Stimulated activated CD4-positive, alpha-beta T cell treated with anti-CD3 and anti-CD28 coated beads, Interleukin-1b, Interleukin-23, amount 100 ng/mL, for 4 hours (primary cell): ENCODE data around the gene LMF2.
"Not testable (repeated sequence)": the region's sequence is repeated elsewhere in the genome, so short reads cannot be mapped to it uniquely, and the experiment has no call there.

ENCODE experiments used
- DNase-seq, 2 donors: peaks; one replicate each; pipeline ENCODE4 v3.0.0-alpha.2; 2020; ENCODE audit warnings: low read depth in 2 of 2

The LMF2 gene

DNA sequence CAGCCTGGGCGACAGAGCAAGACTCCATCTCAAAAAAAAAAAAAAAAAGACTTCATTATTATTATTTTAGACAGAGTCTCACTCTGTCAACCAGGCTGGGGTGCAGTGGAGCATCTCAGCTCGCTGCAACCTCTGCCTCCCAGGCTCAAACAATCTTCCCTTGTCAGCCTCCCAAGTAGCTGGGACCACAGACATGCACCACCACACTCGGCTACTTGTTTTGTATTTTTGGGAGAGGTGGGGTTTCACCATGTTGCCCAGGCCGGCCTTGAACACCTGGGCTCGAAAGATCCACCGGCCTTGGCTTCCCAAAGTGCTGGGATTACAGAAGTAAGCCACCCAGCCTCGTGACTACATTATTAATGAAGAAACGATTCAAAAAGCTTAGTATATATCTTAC lies 27.6 kb upstream of the LMF2 start:
- DNase-seq, result no peak

DNA sequence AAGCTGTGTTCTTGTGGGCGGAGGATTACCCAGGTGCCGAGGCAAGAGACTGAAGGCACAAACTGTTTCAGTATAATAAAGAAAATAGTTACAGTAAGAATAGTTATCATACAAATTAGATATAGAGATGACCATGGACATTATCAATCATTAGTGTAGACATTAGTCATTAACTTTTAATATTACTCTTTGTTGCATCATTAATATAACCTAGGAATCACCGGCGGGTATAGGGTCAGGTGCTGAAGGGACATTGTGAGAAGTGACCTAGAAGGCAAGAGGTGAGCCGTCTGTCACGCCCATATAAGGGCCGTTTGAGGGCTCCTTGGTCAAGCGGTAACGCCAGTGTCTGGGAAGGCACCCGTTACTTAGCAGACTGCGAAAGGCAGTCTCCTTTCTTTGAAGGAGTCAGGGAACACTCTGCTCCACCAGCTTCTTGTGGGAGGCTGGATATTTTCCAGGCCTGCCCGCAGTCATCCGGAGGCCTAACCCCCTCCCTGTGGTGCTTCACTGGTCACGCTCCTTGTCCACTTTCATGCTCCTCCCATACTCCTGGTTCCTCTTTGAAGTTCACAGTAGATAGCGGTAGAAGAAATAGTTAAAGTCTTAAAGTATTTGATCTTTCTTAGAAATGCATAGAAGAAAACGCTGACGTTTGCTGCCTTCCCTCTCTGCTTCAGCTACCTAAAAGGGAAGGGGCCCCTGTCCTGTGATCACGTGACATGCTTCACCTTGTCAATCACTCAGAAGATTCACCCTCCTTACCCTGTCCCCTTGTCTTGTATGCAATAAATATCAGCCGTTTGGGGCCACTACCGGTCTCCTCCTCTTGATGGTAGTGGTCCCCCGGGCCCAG lies 26.6 kb upstream of the LMF2 start:
- DNase-seq, result not testable (repeated sequence)

DNA sequence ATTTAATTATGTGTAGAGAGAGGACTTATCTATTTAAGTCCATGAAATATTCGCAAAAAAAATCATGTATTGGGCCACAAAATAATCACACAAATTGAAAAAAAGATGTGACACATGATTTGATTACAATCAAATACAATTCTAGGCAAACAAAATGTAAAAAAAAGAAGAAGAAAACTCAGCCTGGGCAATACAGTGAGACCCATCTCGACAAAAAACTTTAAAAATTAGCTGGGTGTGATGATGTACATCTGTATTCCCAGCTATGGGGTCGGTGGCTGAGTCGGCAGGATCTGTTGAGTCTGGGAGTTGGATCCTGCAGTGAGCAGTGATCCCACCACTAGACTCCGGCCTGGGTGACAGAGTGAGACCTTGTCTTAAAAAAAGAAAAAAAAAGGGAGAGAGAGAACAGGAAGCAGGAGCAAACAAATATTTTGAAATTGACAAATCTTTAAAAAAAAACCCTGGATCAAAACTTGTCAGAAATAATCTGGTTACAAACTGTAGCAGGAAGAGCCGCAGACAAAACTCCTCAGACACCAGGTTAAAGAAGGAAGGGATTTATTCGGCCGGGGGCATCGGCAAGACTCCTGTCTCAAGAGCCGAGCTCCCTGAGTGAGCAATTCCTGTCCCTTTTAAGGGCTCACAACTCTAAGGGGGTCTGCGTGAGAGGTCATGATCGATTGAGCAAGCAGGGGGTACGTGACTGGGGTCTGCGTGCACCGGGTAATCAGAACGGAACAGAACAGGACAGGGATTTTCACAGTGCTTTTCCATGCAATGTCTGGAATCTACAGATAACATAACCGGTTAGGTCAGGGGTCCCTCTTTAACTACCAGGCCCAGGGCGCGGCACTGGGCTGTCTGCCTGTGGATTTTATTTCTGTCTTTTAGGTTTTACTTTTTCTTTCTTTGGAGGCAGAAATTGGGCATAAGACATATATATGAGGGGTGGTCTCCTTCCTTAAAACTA lies 25.6 kb upstream of the LMF2 start:
- no peak for DNase-seq

DNA sequence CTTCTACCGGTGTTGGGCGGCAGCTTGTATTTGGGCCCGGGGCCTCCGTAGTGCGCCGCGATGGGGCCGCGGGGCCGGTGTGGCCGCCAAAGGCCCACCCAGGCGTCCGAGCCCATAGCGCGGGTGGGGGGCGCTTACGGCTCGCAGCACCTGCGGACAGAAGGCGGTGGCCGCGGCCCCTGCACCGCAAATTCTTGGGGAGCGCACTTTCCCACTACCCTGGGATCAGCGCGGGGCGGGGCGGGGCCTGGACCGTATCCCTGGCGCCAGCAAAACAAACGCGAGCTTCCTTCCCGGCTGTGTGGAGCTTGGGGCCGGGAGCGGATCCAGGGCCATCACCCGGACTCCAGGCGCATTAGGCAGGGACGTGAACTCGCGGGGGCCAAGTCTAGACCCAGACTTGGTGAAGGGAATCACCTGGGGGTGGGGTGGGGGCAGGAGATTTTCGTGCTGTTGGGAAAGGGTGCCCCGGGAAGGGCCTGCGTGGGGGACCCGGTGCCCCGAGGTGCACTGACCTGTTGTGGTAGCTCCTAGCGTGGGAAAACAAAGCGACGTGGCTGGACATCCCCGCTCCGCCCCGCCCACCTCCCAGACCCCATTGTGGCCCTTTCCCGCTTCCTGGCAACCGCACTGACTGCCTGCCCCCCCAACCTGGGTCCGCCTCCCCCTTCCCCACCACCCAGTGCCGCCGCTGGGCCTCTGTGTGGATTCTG lies 24.6 kb upstream of the LMF2 start:
- DNase-seq, result no peak

DNA sequence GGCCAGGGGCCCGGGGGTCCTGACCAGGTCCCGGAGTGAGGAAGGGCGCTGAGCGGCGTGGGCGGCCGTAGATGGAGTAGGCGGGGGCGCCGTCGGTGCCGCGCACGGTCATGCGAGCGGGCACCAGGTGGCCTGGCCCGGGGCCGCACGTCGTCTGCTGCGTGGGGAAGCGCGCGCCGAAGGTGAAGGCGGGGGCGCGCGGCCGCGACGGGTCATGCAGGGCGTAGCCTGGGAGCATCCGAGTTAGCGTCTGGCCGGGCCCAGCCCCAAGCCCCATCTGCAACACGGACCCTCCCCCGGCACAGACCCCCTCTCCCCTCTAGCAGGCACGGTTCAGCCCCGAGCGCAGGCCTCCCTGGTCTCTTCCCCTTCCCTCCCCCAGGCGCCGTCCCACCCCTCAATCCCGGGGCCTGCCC lies 24.1 kb upstream of the LMF2 start:
- peak; percentile 66 for DNase-seq

- peak; percentile 66 to 75 for DNase-seq
These were observed 23.5 kb upstream of the LMF2 start for GRCh38 chr22:50530877-50531545.

GRCh38 chr22:50530580-50530876 lies 23.0 kb upstream of the LMF2 start:
- DNase-seq, result no peak

DNA sequence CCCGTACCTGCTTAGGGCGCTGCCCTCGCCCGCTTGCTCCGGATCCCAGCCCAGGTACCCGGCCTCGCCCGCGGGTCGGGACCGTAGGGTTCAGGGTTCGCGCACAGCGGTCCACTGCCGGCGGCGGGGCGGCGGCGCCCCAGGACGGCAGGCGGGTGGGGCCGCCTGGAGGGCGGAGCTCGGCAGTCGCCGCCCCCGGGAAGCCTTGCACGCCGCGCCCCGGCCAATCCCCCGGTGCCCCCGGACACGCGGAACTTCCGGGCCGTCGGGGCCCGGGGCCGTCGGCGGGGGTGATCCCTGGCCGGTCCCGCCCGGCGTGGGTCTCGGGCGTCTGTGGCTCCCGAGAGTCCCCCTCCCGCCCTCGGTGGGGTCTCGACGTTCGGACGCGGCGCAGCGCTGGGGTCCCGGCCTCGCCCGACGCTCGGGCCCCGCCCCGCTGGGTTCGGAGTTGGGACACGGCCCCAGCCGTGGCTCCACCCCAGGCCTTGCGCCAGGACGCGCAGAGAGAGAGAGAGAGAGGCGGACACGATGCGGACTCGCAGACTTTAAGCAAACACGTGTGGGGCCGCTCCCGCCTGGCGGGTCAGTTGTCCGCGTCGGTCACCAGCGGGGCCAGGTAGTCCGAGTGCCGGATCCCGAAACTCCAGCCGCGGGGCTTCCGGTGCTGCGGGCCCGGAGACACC lies 22.5 kb upstream of the LMF2 start, which contains the start of gene TYMP:
TSS of gene TYMP (minus strand) at position 116 of the 683 bp plus-strand sequence. CDS start 303 bp downstream, outside the sequence.
- DNase-seq, result peak; percentile 55 to 70

GRCh38 chr22:50529416-50529896 lies 22.0 kb upstream of the LMF2 start:
- no peak for DNase-seq

DNA sequence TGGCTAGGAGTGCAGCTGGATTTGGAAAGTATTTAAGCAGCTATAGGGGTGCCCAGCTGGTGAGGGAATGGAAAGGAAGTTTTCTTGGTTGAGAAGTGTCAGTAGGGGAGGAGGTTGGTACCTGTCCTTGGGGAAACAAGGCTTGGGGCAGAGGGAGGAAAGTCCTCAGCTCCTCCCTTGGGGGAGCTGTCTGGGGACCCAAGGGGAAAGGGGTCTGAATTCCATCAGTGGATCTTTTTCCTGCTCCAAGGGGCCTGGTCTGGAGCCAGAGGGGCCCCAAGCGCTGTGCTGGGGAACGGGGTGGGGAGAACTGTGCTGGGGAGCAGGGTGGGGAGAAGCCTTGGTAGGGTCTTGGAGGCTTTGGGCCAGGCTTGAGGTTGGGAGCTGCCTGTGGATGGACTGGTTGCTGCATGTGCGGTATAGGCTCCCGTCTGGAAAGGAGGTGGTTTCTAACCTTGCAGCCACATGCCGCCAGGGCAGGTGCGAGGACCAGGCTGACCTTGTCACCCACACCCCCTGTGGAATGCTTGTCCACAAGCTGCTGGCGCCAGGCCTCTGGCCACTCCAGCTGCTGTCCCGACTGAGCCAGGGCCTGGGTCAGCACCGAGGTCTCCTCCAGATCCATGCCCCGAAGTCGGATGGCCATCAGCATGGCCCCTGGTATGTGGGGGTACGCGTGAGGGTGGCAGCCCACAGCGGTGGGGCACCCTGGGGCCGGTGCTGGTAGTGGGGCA lies 21.3 kb upstream of the LMF2 start:
- DNase-seq, result no peak

- DNase-seq, result no peak
These were observed 20.6 kb upstream of the LMF2 start for GRCh38 chr22:50527921-50528681.

GRCh38 chr22:50526834-50527801 lies 19.6 kb upstream of the LMF2 start:
- DNase-seq, result no peak

DNA sequence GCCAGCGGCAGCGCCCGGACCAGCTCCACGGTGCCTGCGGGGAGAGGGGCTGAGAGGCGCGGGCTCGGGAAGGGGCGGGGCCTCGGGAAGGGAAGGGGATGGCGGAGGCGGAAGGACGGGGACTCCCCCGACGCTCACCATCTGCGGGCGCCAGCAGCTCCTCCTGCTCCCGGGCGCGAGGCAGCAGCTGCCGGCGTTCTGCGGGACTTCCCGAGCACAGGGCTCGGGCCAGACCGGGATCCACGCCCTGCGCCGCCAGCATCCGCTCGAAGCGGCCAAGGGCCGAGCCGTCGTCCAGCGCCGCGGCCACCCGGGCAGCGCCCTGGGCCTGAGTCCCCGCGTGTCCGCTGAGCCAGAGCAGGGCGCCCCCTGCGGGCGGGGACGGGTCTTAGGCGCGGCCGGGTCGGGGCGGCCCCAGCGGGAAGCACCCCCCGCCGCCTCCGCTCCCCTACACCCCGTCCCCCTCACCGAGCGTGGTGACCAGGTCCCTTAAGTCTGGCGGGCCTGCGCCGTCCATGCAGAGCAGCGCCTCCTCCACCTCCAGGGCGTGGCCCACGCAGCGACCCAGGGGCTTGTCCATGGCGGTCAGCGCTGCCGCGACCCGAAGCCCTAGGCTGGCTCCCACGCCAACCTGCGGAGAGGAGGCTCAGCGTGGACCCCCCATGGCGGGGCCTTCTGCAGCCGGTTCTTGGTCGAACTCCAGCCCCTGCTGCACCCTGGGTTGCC lies 18.8 kb upstream of the LMF2 start:
- DNase-seq, result peak; percentile 78 to 86

DNA sequence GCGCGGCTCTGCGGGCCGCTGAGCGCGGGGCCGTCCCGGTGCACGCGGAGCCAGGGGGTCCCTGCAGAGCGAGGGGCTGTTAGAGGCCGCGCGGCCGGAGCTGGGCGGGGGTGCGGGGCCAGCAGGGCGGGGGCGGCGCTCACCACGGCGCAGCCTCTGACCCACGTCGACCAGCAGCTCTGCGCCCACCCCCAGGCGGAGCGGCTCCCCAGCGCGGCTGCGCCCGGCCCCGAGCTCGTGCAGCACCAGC lies 18.3 kb upstream of the LMF2 start:
- no peak for DNase-seq

DNA sequence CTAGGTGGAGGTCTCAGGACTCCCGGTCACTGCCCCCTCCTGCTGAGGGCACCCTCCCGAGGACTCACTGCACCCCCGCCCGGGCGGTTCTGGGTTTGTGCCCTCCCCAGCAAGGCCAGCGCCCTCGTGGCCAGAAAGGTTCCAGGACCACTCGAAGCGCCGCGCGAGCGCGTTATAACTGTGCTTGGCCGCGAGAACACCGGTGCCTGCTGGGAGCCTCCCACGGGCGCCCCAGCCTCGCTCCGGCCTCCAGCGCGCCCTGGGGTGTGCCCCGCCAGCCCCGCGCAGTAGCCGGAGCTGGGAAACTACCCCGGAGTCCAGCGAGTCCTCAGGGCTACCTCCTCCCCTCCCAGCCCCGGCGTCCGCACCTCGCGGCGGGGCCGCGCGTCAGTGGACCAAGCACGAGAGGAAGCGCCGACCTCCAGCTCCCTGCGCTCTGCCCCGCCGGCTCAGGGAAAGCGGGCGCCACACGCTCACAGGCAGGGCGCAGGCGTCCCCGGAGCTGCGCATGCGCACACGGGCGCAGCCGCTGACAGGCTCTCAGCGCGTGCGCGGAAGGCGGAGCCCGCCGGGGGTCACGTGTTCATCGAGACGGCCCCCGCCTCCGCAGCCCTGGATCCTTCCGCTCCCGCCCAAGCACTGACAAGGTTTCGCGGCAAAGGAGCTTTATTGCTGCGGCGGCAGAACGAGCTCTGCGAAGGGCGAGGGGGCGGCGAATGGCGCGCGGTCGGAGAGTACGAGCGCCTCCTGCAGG lies 17.8 kb upstream of the LMF2 start, which contains the start of gene SCO2:
TSS of gene SCO2 (minus strand) at position 495 of the 754 bp plus-strand sequence. CDS start 1,187 bp downstream, outside the sequence.
- DNase-seq, result peak; percentile 97 to 98

- DNase-seq, result no peak
These were observed 17.2 kb upstream of the LMF2 start for GRCh38 chr22:50524676-50525103.
